Lung (tissue), 12 donors: ENCODE results near the gene KIAA2012. TPM values are rescaled to one million over a fixed set of nuclear protein-coding genes. Genes with fewer than 3 reads are reported as not detected.
A peak's percentile ranks its signal among the peaks of the same experiment; 100 is the strongest.

Experiments used
- ATAC-seq: fragments of 200-7000 bp; cut with Tn5 transposase; one replicate; pipeline ENCODE4 v1.9.1; 2020; ENCODE audit warnings: moderate number of reproducible peaks; ENCODE audit not compliant: insufficient read depth, low FRiP score
- DNase-seq, 3 donors: peaks; one replicate each; pipeline ENCODE4 v3.0.0-alpha.2; 2013 to 2017
- H3K27ac ChIP-seq, 2 donors: one replicate each; pipeline ENCODE4 v1.5.1; 2013; ENCODE audit warnings: mild to moderate bottlenecking in 2 of 2, moderate library complexity in 2 of 2, control low read depth in 1 of 2, inconsistent platforms in 1 of 2, low read depth in 1 of 2, low read length in 1 of 2
- H3K27me3 ChIP-seq, 3 donors: one replicate each; pipeline ENCODE4 v1.5.1; 2013; ENCODE audit warnings: low read length in 2 of 3; ENCODE audit not compliant: control insufficient read depth in 3 of 3, insufficient read depth in 3 of 3
- H3K36me3 ChIP-seq, 4 donors: one replicate each; pipeline ENCODE4 v1.5.1; 2013; ENCODE audit warnings: low read length in 4 of 4, mild to moderate bottlenecking in 1 of 4, moderate library complexity in 1 of 4; ENCODE audit not compliant: control insufficient read depth in 4 of 4, insufficient read depth in 4 of 4
- H3K4me1 ChIP-seq, 5 donors: one replicate each; pipeline ENCODE4 v1.5.1; 2013; ENCODE audit warnings: low read length in 5 of 5, mild to moderate bottlenecking in 2 of 5, moderate library complexity in 1 of 5; ENCODE audit not compliant: control insufficient read depth in 5 of 5, insufficient read depth in 5 of 5
- H3K4me3 ChIP-seq: one replicate; pipeline ENCODE4 v1.5.1; 2013; ENCODE audit warnings: mild to moderate bottlenecking, control low read depth, moderate library complexity
- H3K9ac ChIP-seq, 2 donors: one replicate each; pipeline ENCODE4 v1.5.1; 2013; ENCODE audit warnings: low read length in 2 of 2, control low read depth in 1 of 2; ENCODE audit not compliant: insufficient read depth in 1 of 2
- H3K9me3 ChIP-seq, 4 donors: one replicate each; pipeline ENCODE4 v1.5.1; 2013; ENCODE audit warnings: low read length in 3 of 4, mild to moderate bottlenecking in 1 of 4, moderate library complexity in 1 of 4; ENCODE audit not compliant: control insufficient read depth in 4 of 4, insufficient read depth in 3 of 4
- CTCF ChIP-seq: IDR thresholded peaks from 2 replicates; pipeline ENCODE4 v1.5.1; 2012; ENCODE audit warnings: mild to moderate bottlenecking; ENCODE audit errors: control extremely low read depth, extremely low read depth
- WGBS, 2 donors: extraction: QIAGEN DNeasy Blood & Tissue Kit; methylation state at CpG; one replicate each; pipeline ENCODE4 v1.1.7; 2013; 5-methylcytosine and 5-hydroxymethylcytosine counted together
- polyA plus RNA-seq, 2 donors: library from polyadenylated mRNA; stranded (reverse); fragments of 200-250 nt; gene quantifications; one replicate each; pipeline ENCODE4 v1.2.1, GENCODE V29; 2013
- total RNA-seq, 2 donors: library from RNA; depleted of rRNA in 1 of 2; stranded (reverse); fragments of >200 nt in 1 of 2; gene quantifications; one replicate each; pipeline ENCODE4 v1.2.1, GENCODE V29; 2014 to 2021
- donor health status: control.
- donor health status: control.
- donor health status: Bipolar disorder and iron deficiency.
- donor health status: healthy.
- donor health status: DM: yes; HTN: yes; CAD: no.

Gene KIAA2012
- total and polyA plus RNA-seq, 4 donors, result 0.69 to 8.5 (median 3.6) TPM

- 69 to 81% methylated on average over 3 of the region's 3 CpGs for WGBS, 2 donors
- Histone ChIP-seq H3K36me3 (no peaks in the 10 kb centered on the region), H3K27me3 (no peaks in the 10 kb centered on the region), H3K27ac (no peak overlapping the region), H3K4me3 (no peak overlapping the region), H3K4me1 (peaks cover 0 to 4% (median 0%) of the 10 kb centered on the region in 5 donors), H3K9ac (no peak overlapping the region), H3K9me3 (no peaks in the 10 kb centered on the region)
- ATAC-seq (no peak), DNase-seq (no peak)
- TF ChIP-seq CTCF, result no peak
Observed at GRCh38 chr2:202101026-202101579, 28.0 kb downstream of the KIAA2012 start.

- Histone ChIP-seq H3K36me3 (no peaks in the 10 kb centered on the region), H3K27ac (no peak overlapping the region), H3K9ac (no peak overlapping the region), H3K4me3 (no peak overlapping the region), H3K9me3 (no peaks in the 10 kb centered on the region), H3K27me3 (no peaks in the 10 kb centered on the region), H3K4me1 (peaks cover 0 to 4% (median 0%) of the 10 kb centered on the region in 5 donors)
- ATAC-seq (no peak), DNase-seq (no peak)
- no peak for TF ChIP-seq CTCF
- 67 to 80% methylated on average over 4 of the region's 4 CpGs for WGBS, 2 donors
Observed at GRCh38 chr2:202102425-202103000, 29.5 kb downstream of the KIAA2012 start.

GRCh38 chr2:202104286-202104870 is 31.3 kb downstream of the KIAA2012 start:
- H3K4me3 ChIP-seq, result no peak overlapping the region
- H3K27ac ChIP-seq, result no peak overlapping the region
- H3K27me3 ChIP-seq, result no peaks in the 10 kb centered on the region
- 56 to 66% methylated on average over 2 of the region's 2 CpGs for WGBS, 2 donors
- peak; percentile 62 for ATAC-seq
- TF ChIP-seq CTCF, result peak; percentile 23
- no peak for DNase-seq
- H3K36me3 ChIP-seq, result no peaks in the 10 kb centered on the region
- no peak overlapping the region for H3K9ac ChIP-seq
- H3K9me3 ChIP-seq, result no peaks in the 10 kb centered on the region
- peaks cover 0 to 4% (median 2%) of the 10 kb centered on the region in 5 donors for H3K4me1 ChIP-seq
